Left lobe of liver (tissue), 1 donor: ENCODE measurements around the gene MRPL45. TPM values are rescaled to one million over a fixed set of nuclear protein-coding genes. Genes with fewer than 3 reads are reported as not detected.

ENCODE experiments used
- total RNA-seq: library from RNA; stranded (reverse); gene quantifications from one replicate; pipeline ENCODE4 v1.2.1, GENCODE V29; 2021
- donor health status: DM: no; HTN: yes; CAD: no.

MRPL45 gene
- total RNA-seq, 1 donor from 2014 or later, result 19.1 TPM

Other genes starting within 250 kb of the MRPL45 start
- gene TBC1D3C, start 228.5 kb upstream of the MRPL45 start, total RNA-seq, result 0.18 TPM
- not detected for gene TBC1D3E, start 169.2 kb upstream of the MRPL45 start, total RNA-seq
- gene TBC1D3, start 104.6 kb upstream of the MRPL45 start, total RNA-seq, result not detected
- 0.03 TPM for gene GPR179, start 46.8 kb downstream of the MRPL45 start, total RNA-seq
- 6.4 TPM for gene SOCS7, start 54.7 kb downstream of the MRPL45 start, total RNA-seq
- 3.3 TPM for gene ARHGAP23, start 131.3 kb downstream of the MRPL45 start, total RNA-seq